ENCODE measurements around the gene ADAM12. TPM values are rescaled to one million over a fixed set of nuclear protein-coding genes. Genes with fewer than 3 reads are reported as not detected.

ADAM12 gene
- total and polyA plus RNA-seq, 10 of the 15 experiments (the other 5 are each of a cell fraction or from before 2014, with no cell fraction given): under 0.01 to 0.62 (median 0.04) TPM; not detected in 5

DNA sequence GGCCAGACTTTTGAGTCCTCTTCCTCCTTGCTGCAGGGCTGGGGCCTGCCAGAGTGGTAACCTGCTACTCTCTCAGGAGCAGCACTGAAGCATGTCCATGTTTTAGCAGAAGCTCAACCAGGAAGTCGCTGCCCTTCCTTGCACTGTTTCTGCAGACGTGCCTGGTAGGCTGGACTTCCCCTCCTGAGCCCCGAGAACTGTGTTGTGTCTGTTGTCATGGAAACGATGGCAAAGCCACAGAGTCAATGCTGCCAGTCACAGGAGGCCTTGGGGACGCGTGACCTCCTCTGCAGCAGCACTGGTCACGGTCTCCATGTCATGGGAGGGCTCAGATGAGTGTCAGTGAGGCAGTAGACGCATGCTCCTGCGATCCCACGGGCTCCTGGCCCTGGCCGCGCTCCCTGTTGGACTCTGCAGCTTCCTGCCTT, 346.5 kb downstream of the ADAM12 start (continued):
- TF ChIP-seq ZNF687 (IDR thresholded peaks at IDR 0.05) (no peak), MXI1 (IDR thresholded peaks at IDR 0.05; ENCODE audit: low read depth, low read length) (peak; percentile 95), ZNF384 (IDR thresholded peaks at IDR 0.05; ENCODE audit: borderline replicate concordance, low read depth, low read length) (0 out of 2 replicates have a peak, but pooled peaks have one; percentile 12), TAF1 (IDR thresholded peaks at IDR 0.05; ENCODE audit: borderline replicate concordance, low read depth, low read length) (no peak), ZNF622 (IDR thresholded peaks at IDR 0.05) (no peak), HDAC2 (IDR thresholded peaks at IDR 0.05) (no peak), STAT3 (IDR thresholded peaks at IDR 0.05; ENCODE audit: low read depth, low read length) (0 out of 2 replicates have a peak, but pooled peaks have one; percentile 29), JUND (IDR thresholded peaks at IDR 0.05; ENCODE audit: low read depth, low read length) (no peak), ZZZ3 (IDR thresholded peaks at IDR 0.05; ENCODE audit: control insufficient read depth, insufficient read length, low read depth) (no peak), EED (IDR thresholded peaks at IDR 0.05; ENCODE audit: low read depth) (0 out of 2 replicates have a peak, but pooled peaks have one; percentile 17), JUNB (IDR thresholded peaks at IDR 0.05) (no peak), CHD2 (IDR thresholded peaks at IDR 0.05; ENCODE audit: borderline replicate concordance, low read depth, low read length) (peak; percentile 86), SMARCA5 (IDR thresholded peaks at IDR 0.05) (no peak), WRNIP1 (IDR thresholded peaks at IDR 0.05; ENCODE audit: borderline replicate concordance, low read depth, low read length) (0 out of 2 replicates have a peak, but pooled peaks have one; percentile 80), TCF3 (IDR thresholded peaks at IDR 0.05; ENCODE audit: borderline replicate concordance, insufficient read depth, low read depth, low read length) (no peak), CREB1 (IDR thresholded peaks at IDR 0.05; ENCODE audit: low read depth) (no peak), POU2F2 (IDR thresholded peaks at IDR 0.05; ENCODE audit: borderline replicate concordance, low read depth, low read length) (no peak; the same call in 2 of the 3 replicates), IRF4 (IDR thresholded peaks at IDR 0.05; ENCODE audit: low read depth, low read length) (no peak), YBX1 (IDR thresholded peaks at IDR 0.05) (no peak)
- TF ChIP-seq, protein P1, sequence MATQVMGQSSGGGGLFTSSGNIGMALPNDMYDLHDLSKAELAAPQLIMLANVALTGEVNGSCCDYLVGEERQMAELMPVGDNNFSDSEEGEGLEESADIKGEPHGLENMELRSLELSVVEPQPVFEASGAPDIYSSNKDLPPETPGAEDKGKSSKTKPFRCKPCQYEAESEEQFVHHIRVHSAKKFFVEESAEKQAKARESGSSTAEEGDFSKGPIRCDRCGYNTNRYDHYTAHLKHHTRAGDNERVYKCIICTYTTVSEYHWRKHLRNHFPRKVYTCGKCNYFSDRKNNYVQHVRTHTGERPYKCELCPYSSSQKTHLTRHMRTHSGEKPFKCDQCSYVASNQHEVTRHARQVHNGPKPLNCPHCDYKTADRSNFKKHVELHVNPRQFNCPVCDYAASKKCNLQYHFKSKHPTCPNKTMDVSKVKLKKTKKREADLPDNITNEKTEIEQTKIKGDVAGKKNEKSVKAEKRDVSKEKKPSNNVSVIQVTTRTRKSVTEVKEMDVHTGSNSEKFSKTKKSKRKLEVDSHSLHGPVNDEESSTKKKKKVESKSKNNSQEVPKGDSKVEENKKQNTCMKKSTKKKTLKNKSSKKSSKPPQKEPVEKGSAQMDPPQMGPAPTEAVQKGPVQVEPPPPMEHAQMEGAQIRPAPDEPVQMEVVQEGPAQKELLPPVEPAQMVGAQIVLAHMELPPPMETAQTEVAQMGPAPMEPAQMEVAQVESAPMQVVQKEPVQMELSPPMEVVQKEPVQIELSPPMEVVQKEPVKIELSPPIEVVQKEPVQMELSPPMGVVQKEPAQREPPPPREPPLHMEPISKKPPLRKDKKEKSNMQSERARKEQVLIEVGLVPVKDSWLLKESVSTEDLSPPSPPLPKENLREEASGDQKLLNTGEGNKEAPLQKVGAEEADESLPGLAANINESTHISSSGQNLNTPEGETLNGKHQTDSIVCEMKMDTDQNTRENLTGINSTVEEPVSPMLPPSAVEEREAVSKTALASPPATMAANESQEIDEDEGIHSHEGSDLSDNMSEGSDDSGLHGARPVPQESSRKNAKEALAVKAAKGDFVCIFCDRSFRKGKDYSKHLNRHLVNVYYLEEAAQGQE (IDR thresholded peaks at IDR 0.05; ENCODE audit: low read depth, low read length): no peak
- TF ChIP-seq, protein P2, sequence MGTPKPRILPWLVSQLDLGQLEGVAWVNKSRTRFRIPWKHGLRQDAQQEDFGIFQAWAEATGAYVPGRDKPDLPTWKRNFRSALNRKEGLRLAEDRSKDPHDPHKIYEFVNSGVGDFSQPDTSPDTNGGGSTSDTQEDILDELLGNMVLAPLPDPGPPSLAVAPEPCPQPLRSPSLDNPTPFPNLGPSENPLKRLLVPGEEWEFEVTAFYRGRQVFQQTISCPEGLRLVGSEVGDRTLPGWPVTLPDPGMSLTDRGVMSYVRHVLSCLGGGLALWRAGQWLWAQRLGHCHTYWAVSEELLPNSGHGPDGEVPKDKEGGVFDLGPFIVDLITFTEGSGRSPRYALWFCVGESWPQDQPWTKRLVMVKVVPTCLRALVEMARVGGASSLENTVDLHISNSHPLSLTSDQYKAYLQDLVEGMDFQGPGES (IDR thresholded peaks at IDR 0.05): no peak
- TF ChIP-seq, protein P3, sequence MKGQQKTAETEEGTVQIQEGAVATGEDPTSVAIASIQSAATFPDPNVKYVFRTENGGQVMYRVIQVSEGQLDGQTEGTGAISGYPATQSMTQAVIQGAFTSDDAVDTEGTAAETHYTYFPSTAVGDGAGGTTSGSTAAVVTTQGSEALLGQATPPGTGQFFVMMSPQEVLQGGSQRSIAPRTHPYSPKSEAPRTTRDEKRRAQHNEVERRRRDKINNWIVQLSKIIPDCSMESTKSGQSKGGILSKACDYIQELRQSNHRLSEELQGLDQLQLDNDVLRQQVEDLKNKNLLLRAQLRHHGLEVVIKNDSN (IDR thresholded peaks at IDR 0.05; ENCODE audit: borderline replicate concordance, extremely low read length, insufficient read depth, low read depth, low read length): peak; percentile 85

All from GM12878 (cell line).